ENCODE measurements around the gene CRELD2.

The CRELD2 gene

GRCh38 chr22:49975543-49976389, 57.3 kb downstream of the CRELD2 start:
- in situ Hi-C loops (cut with HindIII; ENCODE audit: low pct_ligation_motif_present, low sequenced_read_pairs), result no loop called here
- DNase-seq, result no peak
- H3K27me3 ChIP-seq (replicated peaks), result no peaks in the 10 kb centered on the region
- H3K36me3 ChIP-seq (replicated peaks), result no peaks in the 10 kb centered on the region
- H3K4me3 ChIP-seq (ENCODE audit: low read depth, low read length), result no peak overlapping the region
- no peak for TF ChIP-seq CTCF (IDR thresholded peaks at IDR 0.05; ENCODE audit: low read depth, low read length, missing control alignments)
- H3K27ac ChIP-seq, result no peak overlapping the region

- DNase-seq, result no peak
- in situ Hi-C loops (cut with HindIII; ENCODE audit: low pct_ligation_motif_present, low sequenced_read_pairs), result no loop called here
- no peaks in the 10 kb centered on the region for H3K36me3 ChIP-seq (replicated peaks)
- H3K27ac ChIP-seq, result no peak overlapping the region
- no peak overlapping the region for H3K4me3 ChIP-seq (ENCODE audit: low read depth, low read length)
- H3K27me3 ChIP-seq (replicated peaks), result no peaks in the 10 kb centered on the region
- TF ChIP-seq CTCF (IDR thresholded peaks at IDR 0.05; ENCODE audit: low read depth, low read length, missing control alignments), result no peak
Observed at GRCh38 chr22:49976439-49977175, 58.2 kb downstream of the CRELD2 start.

Measured in brain microvascular endothelial cell (primary cell).